PC-9 (cell line): Measurements from ENCODE around the gene XAF1.

Experiments used
- CTCF ChIP-seq: fragments of 200-600 bp; sonication (generic); conservative IDR thresholded peaks from 2 replicates; pipeline ENCODE4 v1.6.1; 2017; ENCODE audit warnings: mixed run types, antibody characterized with exemption, mild to moderate bottlenecking, moderate library complexity
- EZH2 ChIP-seq: fragments of 200-600 bp; sonication (generic); IDR thresholded peaks from 2 replicates; pipeline ENCODE4 v1.8.0; 2017; ENCODE audit warnings: antibody characterized with exemption, low read depth

GRCh38 chr17:6716736-6717135 is 39.1 kb upstream of the XAF1 start:
- TF ChIP-seq CTCF (no peak), EZH2 (no peak)
